ENCODE results near the gene ATG3. TPM values are rescaled to one million over a fixed set of nuclear protein-coding genes. Genes with fewer than 3 reads are reported as not detected.

Gene ATG3
- total and polyA plus RNA-seq, 9 of the 15 experiments (the other 6 are each of a cell fraction or from before 2014, with no cell fraction given) = 48.7 to 107 (median 64.7) TPM

GRCh38 chr3:112593258-112593657 is 31.5 kb upstream of the ATG3 start:
- Histone ChIP-seq H2AFZ (ENCODE audit: low read depth, low read length) (no peak overlapping the region), H3K9ac (ENCODE audit: insufficient read depth in 1 of 2, low read depth in 2 of 2, low read length in 2 of 2) (no peak overlapping the region), H3K4me1 (replicated peaks in 1 of 2; ENCODE audit: control insufficient read depth in 2 of 2, insufficient read depth in 2 of 2, low read length in 2 of 2) (no peaks in the 10 kb centered on the region), H3K4me2 (ENCODE audit: insufficient read depth, low read length) (no peak overlapping the region), H3K9me3 (replicated peaks; ENCODE audit: control insufficient read depth, insufficient read depth, low read depth, low read length) (no peaks in the 10 kb centered on the region), H4K20me1 (replicated peaks; ENCODE audit: control insufficient read depth, insufficient read depth, low read length) (no peaks in the 10 kb centered on the region), H3K9me1 (ENCODE audit: control insufficient read depth, insufficient read depth, low read length) (no peaks in the 10 kb centered on the region), H3K27ac (ENCODE audit: extremely low read depth, low read depth, low read length) (no peak overlapping the region), H3K4me3 (no peak overlapping the region), H3K79me2 (ENCODE audit: control insufficient read depth, insufficient read depth, low read length) (no peaks in the 10 kb centered on the region), H3K36me3 (ENCODE audit: control insufficient read depth, insufficient read depth, low read length) (no peaks in the 10 kb centered on the region), H3K27me3 (ENCODE audit: control insufficient read depth in 2 of 2, insufficient read depth in 2 of 2, low read length in 2 of 2) (no peaks in the 10 kb centered on the region)
- in situ Hi-C loops (cut with MboI) (loop anchor here (25.0 kb wide), 1 partner anchor 694 kb away; no protein-coding TSS in a partner anchor), intact Hi-C loops (cut with micrococcal nuclease) (no loop called here)
- DNase-seq (ENCODE audit: extremely low read depth in 1 of 4, low spot score in 3 of 4) (no peak), ATAC-seq (no peak), FAIRE-seq (no peak)
- CTCF ChIA-PET (ENCODE audit: low intra/inter-chr PET ratio) = no interaction called here
- TF ChIP-seq ZNF133 (CRISPR knock-in tag; IDR thresholded peaks at IDR 0.05) = no peak
- TF ChIP-seq E2F3 (CRISPR knock-in tag; IDR thresholded peaks at IDR 0.05) = no peak
- TF ChIP-seq, protein P1, sequence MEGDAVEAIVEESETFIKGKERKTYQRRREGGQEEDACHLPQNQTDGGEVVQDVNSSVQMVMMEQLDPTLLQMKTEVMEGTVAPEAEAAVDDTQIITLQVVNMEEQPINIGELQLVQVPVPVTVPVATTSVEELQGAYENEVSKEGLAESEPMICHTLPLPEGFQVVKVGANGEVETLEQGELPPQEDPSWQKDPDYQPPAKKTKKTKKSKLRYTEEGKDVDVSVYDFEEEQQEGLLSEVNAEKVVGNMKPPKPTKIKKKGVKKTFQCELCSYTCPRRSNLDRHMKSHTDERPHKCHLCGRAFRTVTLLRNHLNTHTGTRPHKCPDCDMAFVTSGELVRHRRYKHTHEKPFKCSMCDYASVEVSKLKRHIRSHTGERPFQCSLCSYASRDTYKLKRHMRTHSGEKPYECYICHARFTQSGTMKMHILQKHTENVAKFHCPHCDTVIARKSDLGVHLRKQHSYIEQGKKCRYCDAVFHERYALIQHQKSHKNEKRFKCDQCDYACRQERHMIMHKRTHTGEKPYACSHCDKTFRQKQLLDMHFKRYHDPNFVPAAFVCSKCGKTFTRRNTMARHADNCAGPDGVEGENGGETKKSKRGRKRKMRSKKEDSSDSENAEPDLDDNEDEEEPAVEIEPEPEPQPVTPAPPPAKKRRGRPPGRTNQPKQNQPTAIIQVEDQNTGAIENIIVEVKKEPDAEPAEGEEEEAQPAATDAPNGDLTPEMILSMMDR (IDR thresholded peaks at IDR 0.05 in 2 of 3, conservative IDR thresholded peaks at IDR 0.05 in 1 of 3; ENCODE audit: insufficient read depth in 2 of 3, low read depth in 1 of 3, low read length in 3 of 3) = no peak
- TF ChIP-seq KAT7 (CRISPR knock-in tag; IDR thresholded peaks at IDR 0.05; ENCODE audit: borderline replicate concordance) = no peak
- TF ChIP-seq ZNF668 (CRISPR knock-in tag; IDR thresholded peaks at IDR 0.05) = no peak
- TF ChIP-seq, protein P2, sequence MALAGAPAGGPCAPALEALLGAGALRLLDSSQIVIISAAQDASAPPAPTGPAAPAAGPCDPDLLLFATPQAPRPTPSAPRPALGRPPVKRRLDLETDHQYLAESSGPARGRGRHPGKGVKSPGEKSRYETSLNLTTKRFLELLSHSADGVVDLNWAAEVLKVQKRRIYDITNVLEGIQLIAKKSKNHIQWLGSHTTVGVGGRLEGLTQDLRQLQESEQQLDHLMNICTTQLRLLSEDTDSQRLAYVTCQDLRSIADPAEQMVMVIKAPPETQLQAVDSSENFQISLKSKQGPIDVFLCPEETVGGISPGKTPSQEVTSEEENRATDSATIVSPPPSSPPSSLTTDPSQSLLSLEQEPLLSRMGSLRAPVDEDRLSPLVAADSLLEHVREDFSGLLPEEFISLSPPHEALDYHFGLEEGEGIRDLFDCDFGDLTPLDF (CRISPR knock-in tag; IDR thresholded peaks at IDR 0.05) = no peak
- no peak for TF ChIP-seq ETS2 (tag; IDR thresholded peaks at IDR 0.05; ENCODE audit: borderline replicate concordance, poor library complexity, severe bottlenecking)
- TF ChIP-seq GABPB1 (CRISPR knock-in tag; IDR thresholded peaks at IDR 0.05) = no peak
- TF ChIP-seq HNRNPK (IDR thresholded peaks at IDR 0.05; ENCODE audit: low read depth, low read length, poor library complexity, severe bottlenecking) = no peak
- no peak for TF ChIP-seq U2AF1 (optimal IDR thresholded peaks at IDR 0.05; ENCODE audit: low read depth, low read length)
- TF ChIP-seq VEZF1 (CRISPR knock-in tag; IDR thresholded peaks at IDR 0.05) = no peak
- TF ChIP-seq, protein P3, sequence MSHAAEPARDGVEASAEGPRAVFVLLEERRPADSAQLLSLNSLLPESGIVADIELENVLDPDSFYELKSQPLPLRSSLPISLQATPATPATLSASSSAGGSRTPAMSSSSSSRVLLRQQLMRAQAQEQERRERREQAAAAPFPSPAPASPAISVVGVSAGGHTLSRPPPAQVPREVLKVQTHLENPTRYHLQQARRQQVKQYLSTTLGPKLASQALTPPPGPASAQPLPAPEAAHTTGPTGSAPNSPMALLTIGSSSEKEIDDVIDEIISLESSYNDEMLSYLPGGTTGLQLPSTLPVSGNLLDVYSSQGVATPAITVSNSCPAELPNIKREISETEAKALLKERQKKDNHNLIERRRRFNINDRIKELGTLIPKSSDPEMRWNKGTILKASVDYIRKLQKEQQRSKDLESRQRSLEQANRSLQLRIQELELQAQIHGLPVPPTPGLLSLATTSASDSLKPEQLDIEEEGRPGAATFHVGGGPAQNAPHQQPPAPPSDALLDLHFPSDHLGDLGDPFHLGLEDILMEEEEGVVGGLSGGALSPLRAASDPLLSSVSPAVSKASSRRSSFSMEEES (CRISPR knock-in tag; IDR thresholded peaks at IDR 0.05) = no peak
- no peak for TF ChIP-seq SRSF9 (IDR thresholded peaks at IDR 0.05; ENCODE audit: borderline replicate concordance, low read depth, low read length)
- no peak for TF ChIP-seq CEBPG (CRISPR knock-in tag; IDR thresholded peaks at IDR 0.05)
- TF ChIP-seq CEBPG (tag; conservative IDR thresholded peaks at IDR 0.05 in 1 of 2, IDR thresholded peaks at IDR 0.05 in 1 of 2) = no peak
- no peak for TF ChIP-seq ZNF586 (CRISPR knock-in tag; conservative IDR thresholded peaks at IDR 0.05)
- TF ChIP-seq MCM7 (IDR thresholded peaks at IDR 0.05) = no peak
- POLR2A ChIA-PET = no interaction called here
- no TSS peak for BruUV-seq (replicated peaks)
